Calu3 (cell line): Measurements from ENCODE around the gene IL11RA. TPM values are rescaled to one million over a fixed set of nuclear protein-coding genes. Genes with fewer than 3 reads are reported as not detected.

Experiments
- BruUV-seq: library from RNA; stranded (reverse); fragments of 400-500 nt; replicated peaks from 2 replicates; lab custom pipeline; 2021; lab: Mats Ljungman, UMichigan
- CTCF ChIA-PET: fragments of 300-600 bp; sonication (Branson Sonifier 250); formaldehyde crosslinking; loops from one replicate; lab custom pipeline; 2022; ENCODE audit warnings: antibody characterized with exemption; lab: Charles Lee
- DNase-seq: peaks from one replicate; pipeline ENCODE4 v3.0.0; 2022
- H3K27ac Mint-ChIP-seq: one replicate; pipeline ENCODE4 v1.8.0; 2022; ENCODE audit warnings: mixed read lengths; ENCODE audit not compliant: unreplicated experiment
- H3K27me3 Mint-ChIP-seq: one replicate; pipeline ENCODE4 v1.8.0; 2022; ENCODE audit warnings: mixed read lengths; ENCODE audit not compliant: unreplicated experiment
- H3K36me3 Mint-ChIP-seq: one replicate; pipeline ENCODE4 v1.8.0; 2022; ENCODE audit warnings: mild to moderate bottlenecking, moderate library complexity, mixed read lengths; ENCODE audit not compliant: insufficient read depth, unreplicated experiment
- H3K4me1 Mint-ChIP-seq: one replicate; pipeline ENCODE4 v1.8.0; 2022; ENCODE audit warnings: mild to moderate bottlenecking, low read depth, mixed read lengths; ENCODE audit not compliant: unreplicated experiment
- H3K4me3 Mint-ChIP-seq: one replicate; pipeline ENCODE4 v1.8.0; 2022; ENCODE audit warnings: mild to moderate bottlenecking, low read depth, moderate library complexity, mixed read lengths; ENCODE audit not compliant: unreplicated experiment
- H3K9me3 Mint-ChIP-seq: one replicate; pipeline ENCODE4 v1.8.0; 2022; ENCODE audit warnings: low read depth, mixed read lengths; ENCODE audit not compliant: unreplicated experiment
- intact Hi-C: fragments of 100-400 bp; cut with micrococcal nuclease; formaldehyde crosslinking; loops from one replicate; pipeline ENCODE4 v1.10.0; 2022; ENCODE audit not compliant: unreplicated experiment
- total RNA-seq: library from RNA; stranded (reverse); gene quantifications from 2 replicates; pipeline ENCODE4 v1.2.3, GENCODE V29; 2022
- TF ChIP-seq, protein P1 (sequence below): fragments of 200-600 bp; IDR thresholded peaks from one replicate; pipeline ENCODE4 v1.8.0; 2022; ENCODE audit warnings: antibody characterized with exemption; ENCODE audit not compliant: unreplicated experiment

The IL11RA gene
- total RNA-seq, 1 experiment from 2014 or later = 6.8 TPM

- no peaks in the 10 kb centered on the region for H3K9me3 Mint-ChIP-seq
- peaks cover 61% of the 10 kb centered on the region for H3K27me3 Mint-ChIP-seq
- TF ChIP-seq, protein P1, sequence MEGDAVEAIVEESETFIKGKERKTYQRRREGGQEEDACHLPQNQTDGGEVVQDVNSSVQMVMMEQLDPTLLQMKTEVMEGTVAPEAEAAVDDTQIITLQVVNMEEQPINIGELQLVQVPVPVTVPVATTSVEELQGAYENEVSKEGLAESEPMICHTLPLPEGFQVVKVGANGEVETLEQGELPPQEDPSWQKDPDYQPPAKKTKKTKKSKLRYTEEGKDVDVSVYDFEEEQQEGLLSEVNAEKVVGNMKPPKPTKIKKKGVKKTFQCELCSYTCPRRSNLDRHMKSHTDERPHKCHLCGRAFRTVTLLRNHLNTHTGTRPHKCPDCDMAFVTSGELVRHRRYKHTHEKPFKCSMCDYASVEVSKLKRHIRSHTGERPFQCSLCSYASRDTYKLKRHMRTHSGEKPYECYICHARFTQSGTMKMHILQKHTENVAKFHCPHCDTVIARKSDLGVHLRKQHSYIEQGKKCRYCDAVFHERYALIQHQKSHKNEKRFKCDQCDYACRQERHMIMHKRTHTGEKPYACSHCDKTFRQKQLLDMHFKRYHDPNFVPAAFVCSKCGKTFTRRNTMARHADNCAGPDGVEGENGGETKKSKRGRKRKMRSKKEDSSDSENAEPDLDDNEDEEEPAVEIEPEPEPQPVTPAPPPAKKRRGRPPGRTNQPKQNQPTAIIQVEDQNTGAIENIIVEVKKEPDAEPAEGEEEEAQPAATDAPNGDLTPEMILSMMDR = no peak
- H3K4me3 Mint-ChIP-seq = no peak overlapping the region
- no TSS peak for BruUV-seq
- H3K4me1 Mint-ChIP-seq = no peaks in the 10 kb centered on the region
- no peaks in the 10 kb centered on the region for H3K36me3 Mint-ChIP-seq
- no peak overlapping the region for H3K27ac Mint-ChIP-seq
- CTCF ChIA-PET = no interaction called here
- intact Hi-C loops = no loop called here
- no peak for DNase-seq
Measured at GRCh38 chr9:34684816-34685215, 32.8 kb downstream of the IL11RA start.

- peaks cover 69% of the 10 kb centered on the region for H3K27me3 Mint-ChIP-seq
- no peaks in the 10 kb centered on the region for H3K4me1 Mint-ChIP-seq
- intact Hi-C loops = no loop called here
- no peaks in the 10 kb centered on the region for H3K36me3 Mint-ChIP-seq
- CTCF ChIA-PET = no interaction called here
- no TSS peak for BruUV-seq
- DNase-seq = no peak
- H3K27ac Mint-ChIP-seq = no peak overlapping the region
- H3K4me3 Mint-ChIP-seq = no peak overlapping the region
- TF ChIP-seq, protein P1 = no peak
- H3K9me3 Mint-ChIP-seq = no peaks in the 10 kb centered on the region
Measured at GRCh38 chr9:34685591-34685990, 33.6 kb downstream of the IL11RA start.

GRCh38 chr9:34686231-34686630 is 34.2 kb downstream of the IL11RA start:
- CTCF ChIA-PET = no interaction called here
- Mint-ChIP-seq H3K4me1 (no peaks in the 10 kb centered on the region), H3K9me3 (no peaks in the 10 kb centered on the region), H3K36me3 (no peaks in the 10 kb centered on the region), H3K27me3 (peaks cover 75% of the 10 kb centered on the region), H3K4me3 (no peak overlapping the region), H3K27ac (no peak overlapping the region)
- intact Hi-C loops = no loop called here
- no peak for DNase-seq
- no TSS peak for BruUV-seq
- TF ChIP-seq, protein P1 = no peak

- no peak for DNase-seq
- H3K27me3 Mint-ChIP-seq = peaks cover 78% of the 10 kb centered on the region
- BruUV-seq = no TSS peak
- TF ChIP-seq, protein P1 = no peak
- no peaks in the 10 kb centered on the region for H3K4me1 Mint-ChIP-seq
- no peak overlapping the region for H3K27ac Mint-ChIP-seq
- H3K4me3 Mint-ChIP-seq = no peak overlapping the region
- CTCF ChIA-PET = no interaction called here
- intact Hi-C loops = no loop called here
- no peaks in the 10 kb centered on the region for H3K9me3 Mint-ChIP-seq
- no peaks in the 10 kb centered on the region for H3K36me3 Mint-ChIP-seq
Measured at GRCh38 chr9:34686732-34687131, 34.7 kb downstream of the IL11RA start.
